ENCODE results near the gene VCL. TPM values are rescaled to one million over a fixed set of nuclear protein-coding genes. Genes with fewer than 3 reads are reported as not detected.
"Not testable (repeated sequence)": the region's sequence is repeated elsewhere in the genome, so short reads cannot be mapped to it uniquely, and the experiment has no call there.

The VCL gene
- total RNA-seq, 1 experiment from 2014 or later, result 291 TPM

- H3K27ac ChIP-seq (ENCODE audit: insufficient read length, low read depth, low read length), result no peak overlapping the region
- H3K4me2 ChIP-seq (ENCODE audit: insufficient read depth, insufficient read length, low read length), result no peak overlapping the region
These were observed 63.2 kb downstream of the VCL start for GRCh38 chr10:74061104-74061503.

GRCh38 chr10:74061978-74062377, 64.1 kb downstream of the VCL start:
- not testable (repeated sequence) for H3K4ac ChIP-seq (ENCODE audit: low read depth, low read length); H3K9ac ChIP-seq (ENCODE audit: extremely low read depth, insufficient read length, low read length); H2BK12ac ChIP-seq (ENCODE audit: insufficient read length, low read depth, low read length); H3K27ac ChIP-seq (ENCODE audit: insufficient read length, low read depth, low read length); H3K79me2 ChIP-seq (ENCODE audit: insufficient read depth, low read length); H4K91ac ChIP-seq (ENCODE audit: insufficient read length, low read depth, low read length); H3K4me2 ChIP-seq (ENCODE audit: insufficient read depth, insufficient read length, low read length); H2BK15ac ChIP-seq (ENCODE audit: low read depth, low read length); H3K4me1 ChIP-seq (ENCODE audit: insufficient read depth, low read length); H3K4me3 Mint-ChIP-seq; H2BK20ac ChIP-seq (ENCODE audit: low read depth, low read length, poor library complexity, severe bottlenecking); H3K56ac ChIP-seq (ENCODE audit: insufficient read length, low read depth, low read length); H3K18ac ChIP-seq (ENCODE audit: insufficient read length, low read depth, low read length); H3K14ac ChIP-seq (ENCODE audit: insufficient read depth, low read length); H3K9me3 Mint-ChIP-seq; DNase-seq; H3K23me2 ChIP-seq (ENCODE audit: insufficient read length, low read depth, low read length, poor library complexity, severe bottlenecking); H4K8ac ChIP-seq (replicated peaks; ENCODE audit: insufficient read length, low read depth, low read length); H4K5ac ChIP-seq (ENCODE audit: insufficient read length, low read depth, low read length); H2BK120ac ChIP-seq (ENCODE audit: low read depth, low read length, poor library complexity, severe bottlenecking); H3K27me3 Mint-ChIP-seq (ENCODE audit: low read depth); H2AK5ac ChIP-seq (ENCODE audit: insufficient read length, low read length); H3K27me3 ChIP-seq (ENCODE audit: insufficient read depth, low read length); H3K23ac ChIP-seq (ENCODE audit: insufficient read length, low read depth, low read length); H4K20me1 ChIP-seq (ENCODE audit: control insufficient read depth, insufficient read depth, insufficient read length); H3K79me1 ChIP-seq (ENCODE audit: insufficient read depth, low read depth, low read length, poor library complexity, severe bottlenecking); H3K9me3 ChIP-seq (ENCODE audit: control insufficient read depth, low read depth, low read length); H2AFZ ChIP-seq (ENCODE audit: low read length); H2BK5ac ChIP-seq (ENCODE audit: insufficient read length, low read length); H3T11ph ChIP-seq (ENCODE audit: low read length)
- WGBS (ENCODE audit: extremely low coverage, insufficient read length, low lambda C conversion rate), result no CpG with 5 or more reads among the region's 2 CpGs
- 0 out of 7 replicates have a peak overlapping the region, but pooled peaks of 1 of the 3 experiments have one; percentile 68 for H3K27ac Mint-ChIP-seq
- H3K4me1 Mint-ChIP-seq, result peaks cover 5 to 11% of the 10 kb centered on the region in 2 experiments; a peak in 3 of 4 replicates
- H3K36me3 Mint-ChIP-seq (ENCODE audit: insufficient read depth in 1 of 3, low read depth in 3 of 3), result peaks cover 26 to 43% (median 42%) of the 10 kb centered on the region in 3 experiments

More at GRCh38 chr10:74061104-74061503, 63.2 kb downstream of the VCL start:
- H3K27ac Mint-ChIP-seq, result peak overlapping the region in 1 of 3 experiments; percentile 26; a peak in 1 of 7 replicates
- Histone ChIP-seq H3K4ac (ENCODE audit: low read depth, low read length) (no peak overlapping the region), H2AFZ (ENCODE audit: low read length) (no peak overlapping the region), H4K5ac (ENCODE audit: insufficient read length, low read depth, low read length) (no peak overlapping the region), H2BK5ac (ENCODE audit: insufficient read length, low read length) (no peak overlapping the region), H3K23me2 (ENCODE audit: insufficient read length, low read depth, low read length, poor library complexity, severe bottlenecking) (no peaks in the 10 kb centered on the region), H3K9me3 (ENCODE audit: control insufficient read depth, low read depth, low read length) (no peaks in the 10 kb centered on the region), H3K18ac (ENCODE audit: insufficient read length, low read depth, low read length) (no peak overlapping the region), H4K91ac (ENCODE audit: insufficient read length, low read depth, low read length) (no peak overlapping the region), H2BK120ac (ENCODE audit: low read depth, low read length, poor library complexity, severe bottlenecking) (no peak overlapping the region), H3K56ac (ENCODE audit: insufficient read length, low read depth, low read length) (no peak overlapping the region), H2BK20ac (ENCODE audit: low read depth, low read length, poor library complexity, severe bottlenecking) (no peak overlapping the region), H3K27me3 (ENCODE audit: insufficient read depth, low read length) (no peaks in the 10 kb centered on the region), H3K9ac (ENCODE audit: extremely low read depth, insufficient read length, low read length) (no peak overlapping the region), H4K20me1 (ENCODE audit: control insufficient read depth, insufficient read depth, insufficient read length) (no peaks in the 10 kb centered on the region), H3K79me1 (ENCODE audit: insufficient read depth, low read depth, low read length, poor library complexity, severe bottlenecking) (peaks cover 5% of the 10 kb centered on the region), H3K79me2 (ENCODE audit: insufficient read depth, low read length) (peaks cover 15% of the 10 kb centered on the region; the same call in 1 of the 2 replicates), H3K23ac (ENCODE audit: insufficient read length, low read depth, low read length) (no peak overlapping the region), H2BK12ac (ENCODE audit: insufficient read length, low read depth, low read length) (no peak overlapping the region), H3K14ac (ENCODE audit: insufficient read depth, low read length) (no peak overlapping the region), H2BK15ac (ENCODE audit: low read depth, low read length) (no peak overlapping the region), H3T11ph (ENCODE audit: low read length) (no peak overlapping the region), H2AK5ac (ENCODE audit: insufficient read length, low read length) (no peak overlapping the region), H3K4me1 (ENCODE audit: insufficient read depth, low read length) (no peaks in the 10 kb centered on the region; the same call in 1 of the 2 replicates), H4K8ac (replicated peaks; ENCODE audit: insufficient read length, low read depth, low read length) (no peak overlapping the region)
- no peaks in the 10 kb centered on the region for H3K27me3 Mint-ChIP-seq (ENCODE audit: low read depth)
- DNase-seq, result no peak
- TF ChIP-seq CTCF (conservative IDR thresholded peaks at IDR 0.05), result no peak
- H3K4me1 Mint-ChIP-seq, result peaks cover 8 to 11% of the 10 kb centered on the region in 2 experiments; a peak in 3 of 4 replicates
- peaks cover 26 to 42% (median 40%) of the 10 kb centered on the region in 3 experiments for H3K36me3 Mint-ChIP-seq (ENCODE audit: insufficient read depth in 1 of 3, low read depth in 3 of 3)
- no peak overlapping the region for H3K4me3 Mint-ChIP-seq
- peaks cover 0 to 5% of the 10 kb centered on the region in 2 experiments; a peak in 3 of 5 replicates for H3K9me3 Mint-ChIP-seq

All from H9 (cell line).